Inferior parietal cortex (tissue), 1 donor: ENCODE results near the gene MAN1C1.
"Not testable (repeated sequence)": the region's sequence is repeated elsewhere in the genome, so short reads cannot be mapped to it uniquely, and the experiment has no call there.

Source experiments
- DNase-seq: peaks from one replicate; pipeline ENCODE4 v3.0.0-alpha.2; 2016; ENCODE audit errors: extremely low spot score

MAN1C1 gene

DNA sequence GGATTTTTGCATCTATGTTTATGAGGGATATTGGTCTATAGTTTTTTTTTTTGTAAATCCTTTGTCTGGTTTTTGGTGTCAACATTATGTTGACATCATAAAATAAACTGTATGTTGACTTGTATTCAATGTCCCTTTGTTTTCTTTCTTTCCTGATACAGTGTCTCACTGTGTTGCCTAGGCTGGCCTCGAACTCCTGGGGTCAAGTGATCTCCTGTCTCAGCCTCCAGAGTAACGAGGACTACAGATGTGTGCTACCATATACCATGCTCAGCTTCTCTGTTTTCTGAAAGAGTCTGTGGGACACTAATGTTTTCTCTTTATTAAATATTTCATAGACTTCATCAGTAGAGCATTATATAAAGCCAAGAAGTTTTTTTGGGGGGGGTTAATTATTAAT lies 18.3 kb downstream of the MAN1C1 start:
- DNase-seq, result no peak

DNA sequence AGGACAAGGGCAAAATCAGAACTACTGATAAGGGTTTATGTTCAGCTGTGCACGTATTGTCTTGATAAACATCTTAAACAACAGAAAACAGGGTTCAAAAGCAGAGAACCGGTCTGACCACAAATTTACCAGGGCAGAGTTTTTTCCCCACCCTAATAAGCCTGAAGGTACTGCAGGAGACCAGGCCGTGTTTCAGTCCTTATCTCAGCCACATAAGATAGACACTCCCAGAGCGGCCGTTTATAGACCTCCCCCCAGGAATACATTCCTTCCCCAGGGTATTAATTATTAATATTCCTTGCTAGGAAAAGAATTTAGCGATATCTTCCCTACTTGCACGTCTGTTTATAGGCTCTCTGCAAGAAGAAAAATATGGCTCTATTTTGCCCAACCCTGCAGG lies 19.6 kb downstream of the MAN1C1 start:
- not testable (repeated sequence) for DNase-seq

DNA sequence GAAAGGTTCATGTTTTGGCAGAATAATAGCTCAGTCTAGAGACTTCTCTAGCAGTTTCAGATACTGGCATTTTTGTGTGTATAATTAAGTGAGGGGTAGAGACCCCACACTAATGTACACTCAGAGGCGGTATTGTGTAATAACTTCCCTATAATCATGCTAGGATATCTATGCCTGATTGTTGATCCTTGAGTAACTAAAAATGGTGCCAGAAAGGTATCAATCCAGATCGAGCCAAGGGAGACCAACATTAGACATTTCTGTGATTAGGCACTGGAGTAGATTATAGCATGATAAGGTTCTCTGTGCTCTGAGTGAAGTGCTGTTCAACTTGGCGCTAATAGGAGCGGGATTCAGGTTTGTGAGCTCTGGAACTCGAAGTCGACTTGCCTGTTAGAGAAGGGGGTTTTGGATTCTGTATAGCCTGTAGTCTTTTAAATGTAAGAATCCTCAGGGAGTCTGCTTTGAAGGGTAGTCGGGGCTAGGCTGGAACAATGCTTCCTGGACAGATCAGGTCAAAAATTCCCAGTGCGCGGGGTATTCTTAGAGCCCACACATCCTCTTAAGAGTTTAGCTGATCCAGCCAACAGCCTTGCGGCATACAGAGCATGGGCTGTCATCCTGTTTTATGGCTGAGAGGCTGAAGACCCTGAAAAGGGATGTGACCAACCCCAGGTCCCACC lies 24.2 kb downstream of the MAN1C1 start:
- DNase-seq, result no peak

DNA sequence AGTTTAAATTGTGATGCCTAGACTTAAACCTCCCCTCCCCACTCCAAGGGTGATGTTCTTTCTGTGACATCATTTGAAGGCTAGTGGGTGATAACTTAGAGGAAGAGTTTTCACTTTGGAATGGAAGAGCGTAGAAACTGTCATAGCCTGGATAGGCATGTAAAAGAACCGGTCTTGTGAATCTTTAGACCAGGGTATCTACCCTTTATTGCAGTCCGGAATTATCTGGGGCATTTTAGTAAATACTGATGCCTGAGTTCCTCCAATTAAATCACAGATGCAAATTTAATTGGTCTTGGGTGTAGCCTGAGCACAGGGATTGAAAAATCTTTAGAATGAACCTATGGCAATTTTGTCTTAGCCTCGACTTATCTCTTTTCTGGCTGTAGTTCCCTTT lies 24.7 kb downstream of the MAN1C1 start:
- DNase-seq, result no peak

DNA sequence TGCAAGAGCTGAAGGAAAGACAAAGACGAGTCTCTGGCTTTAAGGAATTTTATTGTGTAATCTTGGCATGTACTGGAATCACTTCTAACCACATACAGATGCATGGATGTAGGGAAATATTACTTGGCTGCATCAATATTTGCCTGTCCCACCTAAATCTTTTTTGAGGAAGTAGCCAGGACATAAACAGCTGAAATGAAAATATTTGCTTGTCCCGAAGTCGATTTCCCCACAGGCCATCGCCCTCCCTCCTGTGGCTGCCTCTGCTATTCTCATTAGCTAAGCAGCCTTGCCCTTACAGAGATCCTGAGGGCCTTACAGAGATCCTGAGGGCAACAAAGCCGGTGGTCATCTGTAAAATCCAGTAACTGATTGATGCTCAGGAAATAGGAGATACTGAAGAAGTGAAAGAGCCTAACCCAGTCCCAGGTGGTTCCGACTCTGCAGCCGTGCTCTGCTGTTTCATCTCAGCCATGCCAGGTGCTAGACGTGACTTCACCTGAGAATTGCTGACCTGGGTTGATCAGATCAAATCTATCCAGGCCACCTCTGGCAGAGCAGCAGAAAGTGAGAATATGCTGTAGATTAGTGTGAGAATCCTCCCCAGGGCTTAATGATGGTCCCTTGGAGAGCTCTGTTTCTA lies 25.5 kb downstream of the MAN1C1 start:
- no peak for DNase-seq

DNA sequence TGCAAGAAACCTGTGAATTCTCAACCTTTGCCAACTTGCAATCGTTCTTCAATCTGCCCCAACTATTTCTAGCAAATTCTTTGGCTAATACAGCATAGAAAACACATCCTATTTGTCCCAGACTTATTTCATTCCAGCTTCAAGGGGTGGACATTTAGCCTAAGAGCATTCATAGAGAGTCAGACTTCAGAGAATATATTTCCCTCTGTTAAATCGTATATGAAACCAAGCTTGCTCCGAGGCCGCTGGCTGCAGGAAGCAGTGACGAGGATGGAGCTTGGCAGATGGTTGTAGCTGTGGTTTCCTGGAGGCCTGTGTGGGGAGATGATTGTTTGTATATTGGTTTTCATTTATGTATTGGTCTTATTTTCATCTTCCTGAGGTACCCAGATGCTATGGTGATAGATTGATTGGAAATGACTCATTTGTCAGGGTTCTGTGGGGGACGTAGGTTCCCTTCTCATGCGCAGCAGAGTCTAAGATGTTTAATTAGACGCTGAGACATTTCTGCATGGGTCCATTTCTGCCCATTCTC lies 26.1 kb downstream of the MAN1C1 start:
- DNase-seq, result no peak

DNA sequence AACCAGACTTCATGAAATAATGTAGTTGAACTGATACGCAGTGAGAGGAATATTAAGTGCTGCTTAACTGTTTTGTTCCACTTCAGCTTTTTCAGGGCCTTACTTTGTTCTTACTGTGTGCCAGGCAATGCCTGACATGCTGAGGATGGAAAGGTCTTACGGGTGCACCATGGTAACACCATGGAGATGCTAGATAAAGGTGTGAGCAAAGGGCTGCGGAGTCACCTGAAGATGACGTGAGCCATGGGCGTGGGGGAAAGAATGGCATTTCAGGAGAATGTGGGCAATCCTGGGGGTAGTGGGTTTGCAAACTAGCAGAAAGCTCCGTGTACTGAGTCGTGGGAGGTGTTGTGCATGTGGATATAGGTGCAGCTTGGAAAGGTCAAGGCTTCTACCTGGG lies 27.3 kb downstream of the MAN1C1 start:
- no peak for DNase-seq

DNA sequence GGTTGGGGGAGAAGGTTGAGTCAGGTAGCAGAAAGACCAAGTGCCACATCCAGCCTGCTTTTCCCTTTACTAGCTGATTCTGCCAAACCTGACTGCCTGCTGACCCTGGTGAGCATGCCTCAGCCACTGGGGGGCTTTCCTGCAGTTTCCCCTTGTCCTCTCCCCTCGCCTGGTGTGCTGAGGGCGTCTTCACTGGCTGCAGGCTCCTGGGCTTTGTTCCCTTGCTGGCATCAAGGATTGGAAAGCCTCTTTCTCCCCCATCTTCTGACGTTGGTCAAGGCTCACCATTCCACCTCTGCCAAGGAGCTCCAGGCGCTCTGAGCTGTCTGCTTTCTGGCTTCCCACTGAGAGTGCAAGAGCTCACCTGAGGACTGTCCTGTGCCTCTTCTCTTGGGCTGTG lies 28.4 kb downstream of the MAN1C1 start:
- no peak for DNase-seq

DNA sequence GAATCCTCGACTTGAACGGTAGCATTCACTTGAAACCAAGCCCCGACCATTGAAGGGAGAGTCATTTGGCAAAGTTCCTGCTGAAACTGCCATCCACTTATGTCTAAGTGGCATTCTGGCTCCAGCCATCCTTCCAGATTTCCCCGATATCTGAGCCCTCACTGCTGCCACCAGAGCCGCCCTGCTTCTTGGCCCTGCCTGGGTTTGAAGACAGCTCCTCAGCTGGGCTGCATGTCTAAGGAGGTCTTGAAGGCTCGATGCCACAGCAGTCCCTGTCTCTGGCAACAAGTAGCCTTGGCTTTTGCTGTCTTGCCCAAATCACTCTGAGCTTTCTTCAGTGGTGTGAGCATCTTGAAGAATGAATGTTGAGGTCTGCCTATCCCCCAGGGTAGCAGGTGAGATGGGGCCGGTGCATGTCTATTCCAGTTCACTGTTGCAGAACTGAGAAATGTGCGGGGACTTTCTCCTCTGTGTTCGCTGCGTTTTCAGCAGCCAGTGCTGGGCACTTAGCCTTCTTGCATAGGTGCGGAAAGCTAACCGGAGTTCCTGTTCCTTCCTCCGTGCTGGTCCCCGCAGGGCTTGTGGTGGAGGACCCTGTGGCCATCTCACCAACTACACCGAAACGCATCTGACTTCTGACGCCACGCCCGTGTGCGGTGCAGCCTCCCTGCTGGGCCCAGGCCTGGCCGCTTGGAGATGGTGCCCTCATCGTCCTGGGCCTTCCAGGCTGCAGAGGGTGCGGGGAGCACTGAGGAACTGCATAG lies 29.2 kb downstream of the MAN1C1 start:
- DNase-seq, result no peak

DNA sequence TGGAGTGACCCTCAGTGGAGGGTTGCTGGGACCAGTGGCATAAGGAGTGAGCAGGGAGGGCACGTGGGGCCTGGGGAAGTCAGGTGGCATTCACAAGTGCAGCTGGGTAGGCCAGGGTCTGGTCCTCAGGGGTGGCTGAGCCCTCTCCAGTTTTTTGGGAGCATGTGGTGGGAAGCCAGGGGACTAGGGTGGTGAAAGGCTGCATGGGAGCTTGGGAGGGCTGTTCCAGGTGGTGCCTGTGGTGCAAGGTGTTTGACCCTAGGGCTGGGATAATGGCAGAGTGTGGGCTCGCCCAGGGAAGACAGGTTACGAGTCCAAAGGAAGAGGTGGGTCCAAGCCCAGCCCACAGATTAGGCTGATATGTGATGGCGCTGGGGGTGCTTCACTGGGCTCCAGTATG lies 30.5 kb downstream of the MAN1C1 start:
- DNase-seq, result no peak

DNA sequence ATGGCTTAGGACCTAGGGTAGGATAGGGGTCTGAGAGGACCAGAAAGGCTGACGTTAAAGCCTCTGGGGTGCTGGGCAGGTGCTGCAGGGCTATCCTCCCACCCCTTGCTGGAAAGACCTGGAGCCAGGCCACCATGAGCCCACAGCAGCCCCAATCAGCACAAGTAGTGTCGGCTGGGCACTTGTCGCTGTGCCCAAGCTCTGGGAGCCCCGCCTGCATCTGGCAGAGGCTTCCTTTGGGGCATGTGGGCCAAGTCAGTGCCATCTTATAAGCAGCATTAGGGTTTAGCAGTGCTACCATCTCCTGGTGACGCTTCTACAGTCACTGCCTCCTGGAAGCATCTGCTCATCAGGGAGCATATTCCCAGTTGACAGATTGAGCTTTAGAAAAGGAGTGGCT lies 31.3 kb downstream of the MAN1C1 start:
- DNase-seq, result no peak

DNA sequence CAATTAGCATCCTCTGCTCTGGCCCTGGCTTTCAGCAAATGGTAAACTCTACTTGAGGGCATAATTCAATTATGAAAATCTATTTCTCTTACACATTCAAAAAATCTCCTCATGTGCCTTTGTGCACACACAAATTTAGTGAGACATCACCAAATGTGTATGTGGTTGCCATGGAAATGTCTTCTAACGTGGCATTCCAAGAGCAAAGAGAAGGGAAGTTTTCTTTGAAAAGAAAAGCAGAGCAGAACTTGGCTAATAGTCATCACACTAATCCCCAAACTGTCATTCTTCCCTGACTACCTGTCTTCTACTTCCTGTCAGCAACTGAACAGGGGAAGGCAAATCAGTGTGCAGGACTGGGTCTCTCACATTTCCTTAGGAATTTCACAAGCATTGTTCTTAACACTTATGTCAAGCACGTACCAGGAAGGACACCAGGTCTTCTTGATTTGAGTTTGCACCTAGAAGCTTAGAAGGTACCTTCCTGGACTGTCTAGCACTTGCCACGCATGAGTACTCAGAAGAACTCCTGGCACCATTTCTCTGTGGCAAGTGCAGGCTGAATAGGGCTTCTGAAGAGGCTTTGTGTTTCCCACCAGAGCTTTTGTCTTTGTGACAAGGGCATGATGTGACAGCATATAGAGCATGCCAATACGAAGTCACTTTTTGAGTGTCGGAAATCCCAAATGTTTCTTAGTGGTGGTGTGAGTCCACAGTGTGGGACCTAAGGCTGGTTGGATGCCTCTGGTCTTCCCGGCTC lies 32.3 kb downstream of the MAN1C1 start:
- no peak for DNase-seq

DNA sequence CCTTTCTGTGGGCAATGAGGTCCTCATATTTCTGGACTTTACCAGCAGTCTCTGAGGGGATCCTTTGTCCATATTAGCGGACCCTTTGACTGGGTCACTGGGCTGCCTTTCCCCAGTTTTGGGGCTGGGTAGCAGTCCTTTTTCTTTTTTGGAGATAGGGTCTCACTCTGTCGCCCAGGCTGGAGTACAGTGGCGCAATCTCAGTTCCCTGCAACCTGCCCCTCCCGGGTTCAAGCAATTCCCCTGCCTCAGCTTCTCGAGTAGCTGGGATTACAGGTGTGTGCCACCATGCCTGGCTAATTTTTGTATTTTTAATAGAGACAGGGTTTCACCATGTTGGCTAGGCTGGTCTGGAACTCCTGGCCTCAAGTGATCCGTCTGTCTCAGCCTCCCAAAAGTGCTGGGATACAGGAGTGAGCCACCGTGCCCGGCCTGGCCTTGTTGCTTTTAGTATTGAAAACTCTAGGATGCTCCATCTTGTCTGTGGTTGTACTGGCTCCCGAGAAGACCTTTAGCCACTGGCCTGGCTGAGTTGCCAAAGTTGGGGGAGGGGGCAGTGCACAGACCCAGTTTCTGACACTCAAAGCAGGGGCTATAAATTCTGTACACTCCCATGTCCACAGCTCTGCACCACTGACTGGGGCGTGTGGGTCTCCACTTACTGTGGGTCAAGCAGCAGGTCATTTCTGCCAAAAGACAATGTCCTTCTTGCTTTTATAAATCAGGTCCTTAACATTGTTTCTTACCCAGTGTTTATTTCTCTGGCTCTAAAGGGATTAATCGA lies 33.1 kb downstream of the MAN1C1 start:
- no peak for DNase-seq

DNA sequence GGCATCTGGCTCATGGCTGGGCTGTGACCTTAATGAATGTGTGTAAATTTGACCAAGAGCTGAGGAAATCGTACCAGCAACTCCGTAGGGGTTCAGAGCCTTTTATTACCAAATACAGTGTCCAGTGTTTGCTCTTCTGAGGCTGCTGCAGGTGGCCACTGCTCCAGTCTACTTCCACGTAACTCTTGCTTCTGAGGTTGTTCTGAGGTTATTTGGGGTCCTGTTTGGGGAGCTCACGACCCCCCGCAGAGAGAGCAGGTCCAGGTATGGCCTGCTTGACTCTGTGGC lies 33.6 kb downstream of the MAN1C1 start:
- DNase-seq, result no peak

DNA sequence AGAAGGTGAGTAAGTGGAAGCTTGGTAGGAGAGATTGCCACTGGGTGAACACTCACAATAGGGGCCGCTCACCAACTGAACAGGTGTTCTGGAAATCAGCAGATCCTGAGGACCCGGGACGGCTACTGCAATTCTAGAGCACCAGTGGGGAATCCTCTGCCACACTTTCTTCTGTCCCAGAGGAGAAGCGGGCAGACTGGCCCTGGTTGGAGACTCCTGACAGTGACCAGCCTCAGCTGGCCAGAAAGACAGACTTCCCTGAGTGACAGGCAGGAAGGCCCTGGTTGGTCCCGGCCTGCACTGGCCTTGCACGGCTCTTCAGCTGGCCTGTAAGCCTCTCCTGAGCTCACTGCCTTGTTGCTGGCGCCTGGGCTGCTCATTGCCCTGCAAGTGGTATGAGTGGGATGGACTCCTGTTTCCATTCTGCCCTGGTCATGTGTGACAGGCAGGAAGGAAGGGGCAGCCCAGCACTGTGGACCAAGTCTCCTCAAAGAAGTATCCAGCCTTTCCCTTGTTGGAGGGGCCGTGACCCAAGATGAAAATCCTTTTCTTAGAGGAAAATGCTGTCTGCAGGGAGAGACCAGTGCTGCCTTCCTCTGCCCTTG lies 34.5 kb downstream of the MAN1C1 start:
- no peak for DNase-seq

DNA sequence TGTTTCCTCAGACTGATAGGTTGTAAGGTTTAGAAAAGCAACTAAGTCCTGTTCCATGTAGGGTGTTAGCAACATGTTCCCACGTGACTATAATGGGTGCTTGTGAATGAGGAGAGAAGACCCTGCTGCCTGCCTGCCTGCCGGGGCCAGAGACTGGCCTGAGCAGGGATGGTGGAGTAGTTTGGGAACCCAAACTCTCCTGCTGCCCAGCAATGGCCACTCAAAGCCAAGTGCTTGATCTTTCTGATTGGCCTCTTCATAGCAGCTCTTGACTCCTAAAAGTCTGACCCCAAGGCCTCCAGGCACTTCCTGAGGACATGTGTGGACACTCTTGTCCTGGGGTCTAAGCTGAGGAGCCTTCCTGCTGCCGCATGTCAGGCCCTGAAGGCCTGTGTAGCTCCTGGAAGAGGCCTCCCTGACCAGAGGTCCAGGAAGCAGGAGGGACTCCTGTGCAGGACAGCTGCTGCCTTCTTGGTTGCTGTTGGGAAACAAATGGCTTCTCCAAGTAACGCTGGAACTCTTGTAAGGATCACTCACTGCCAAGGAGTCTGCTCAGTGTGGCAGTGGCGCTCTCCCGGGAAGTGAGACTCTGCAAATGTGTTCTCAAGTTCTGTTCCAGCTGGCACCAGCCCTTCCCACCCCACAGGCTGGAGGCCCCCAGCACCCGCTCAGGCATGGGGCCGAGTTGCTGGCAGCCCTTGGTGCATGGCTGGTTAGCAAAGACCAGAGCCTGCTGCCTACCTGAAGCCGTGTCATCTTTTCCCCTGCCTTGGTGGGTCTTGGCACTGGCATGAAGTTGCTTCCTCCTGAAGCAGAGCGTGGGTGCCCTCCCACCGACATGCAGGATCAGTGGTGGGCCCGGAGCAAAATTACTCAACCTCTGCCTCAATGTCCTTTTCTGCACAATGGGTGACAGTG lies 35.5 kb downstream of the MAN1C1 start:
- no peak for DNase-seq

DNA sequence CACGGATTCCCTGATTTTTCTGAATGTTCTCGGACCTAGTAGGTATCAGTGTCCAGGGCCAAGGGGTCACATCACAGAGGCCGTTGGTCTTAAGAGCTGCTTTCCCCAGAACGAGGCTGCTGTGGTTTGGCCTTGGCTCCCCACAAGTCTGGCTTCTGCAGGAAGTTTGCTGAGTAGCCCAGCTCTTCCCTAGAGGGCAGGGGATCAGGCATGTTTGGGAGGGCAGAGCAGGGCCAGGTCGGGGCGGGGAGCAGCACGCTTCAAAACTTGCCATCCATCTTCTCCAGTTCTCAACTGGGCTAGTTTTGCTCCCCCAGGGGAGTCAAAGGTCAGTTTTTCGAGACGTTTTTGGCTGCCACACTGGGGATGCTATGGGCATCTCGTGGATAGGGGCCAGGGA lies 37.0 kb downstream of the MAN1C1 start:
- no peak for DNase-seq

DNA sequence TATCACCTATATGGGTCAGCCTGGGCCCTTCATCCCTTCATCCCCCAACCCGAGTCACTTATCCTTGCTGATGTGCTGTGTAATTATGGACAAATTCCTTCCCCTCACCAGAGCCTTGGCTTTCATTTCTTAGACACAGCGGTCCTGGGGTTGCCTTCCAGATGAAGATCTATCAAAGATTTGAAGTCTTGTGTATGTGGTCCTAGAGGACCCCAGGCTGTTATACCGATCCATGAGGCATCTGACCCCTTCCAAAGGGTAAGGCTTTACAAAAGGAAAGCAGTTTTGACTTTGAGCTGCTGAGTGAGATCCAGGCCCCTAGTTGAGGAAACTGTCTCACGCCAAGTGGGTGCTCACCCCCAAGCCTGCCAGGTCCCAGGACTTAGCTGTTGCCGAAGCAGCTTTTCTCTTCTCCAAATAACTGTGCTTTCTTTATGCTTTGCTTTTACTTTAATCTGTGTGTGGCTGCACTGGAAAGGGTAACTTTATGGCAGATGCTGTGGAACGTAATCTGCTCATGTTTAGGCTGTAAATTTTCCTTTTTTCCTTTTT lies 37.6 kb downstream of the MAN1C1 start:
- DNase-seq, result no peak

DNA sequence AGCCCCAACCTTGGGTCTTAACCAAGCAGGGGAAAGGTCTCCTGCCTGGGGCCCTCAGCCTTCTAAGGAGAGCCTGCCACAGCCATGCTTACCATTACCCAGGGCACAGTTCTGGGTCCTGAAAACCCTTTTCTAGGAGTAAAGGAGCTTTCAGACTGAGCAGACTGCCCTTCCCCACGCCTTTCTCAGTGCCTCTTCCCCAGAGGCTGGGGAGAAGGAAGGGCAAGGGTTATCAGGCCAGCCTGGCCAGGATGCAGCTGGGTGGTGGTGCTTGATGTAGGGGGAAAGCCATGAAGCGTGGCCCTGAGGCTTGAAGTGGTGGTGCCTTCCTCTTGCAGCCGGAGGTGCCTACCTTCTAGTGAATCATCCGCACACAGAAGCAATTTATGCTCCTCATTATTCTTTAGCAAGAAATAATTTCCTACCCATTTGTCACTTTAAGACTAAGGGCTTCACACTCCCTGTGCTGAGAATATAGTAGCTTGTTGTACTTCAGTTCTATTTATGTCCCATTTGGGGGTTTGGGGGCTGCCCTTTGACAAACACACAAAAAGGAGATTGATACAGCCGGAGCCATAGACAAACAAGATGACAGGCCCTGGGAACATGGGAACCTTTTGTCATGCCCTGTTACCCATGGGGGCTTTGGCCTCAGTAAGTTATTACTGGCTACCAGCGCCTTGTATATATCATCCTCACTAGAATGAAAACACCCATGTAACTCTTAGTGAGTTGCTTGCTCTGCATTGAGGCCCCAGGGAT lies 40.7 kb downstream of the MAN1C1 start:
- no peak for DNase-seq
